Right forelimb (tissue), 1 donor: Measurements from ENCODE around the gene KDELR3.

Source experiments
- DNase-seq: peaks from one replicate; pipeline ENCODE4 v3.0.0-alpha.2; 2018

KDELR3 gene

GRCh38 chr22:38467904-38468442 is at the start of gene KDELR3:
TSS of gene KDELR3 (plus strand) at chr22:38468096. CDS start at chr22:38468234, 138 bp downstream.
- peak; percentile 81 for DNase-seq

GRCh38 chr22:38418589-38418988 is 49.3 kb upstream of the KDELR3 start:
- peak; percentile 37 for DNase-seq

GRCh38 chr22:38419121-38419857 is 48.6 kb upstream of the KDELR3 start:
- peak; percentile 30 for DNase-seq

- DNase-seq = peak; percentile 22
These were observed 48.1 kb upstream of the KDELR3 start for GRCh38 chr22:38419858-38420160.

GRCh38 chr22:38420734-38421133 is 47.2 kb upstream of the KDELR3 start:
- DNase-seq = no peak

GRCh38 chr22:38422611-38423511 is 45.0 kb upstream of the KDELR3 start:
- no peak for DNase-seq

- no peak for DNase-seq
These were observed 44.1 kb upstream of the KDELR3 start for GRCh38 chr22:38423512-38424503.

GRCh38 chr22:38424525-38425080 is 43.3 kb upstream of the KDELR3 start:
- no peak for DNase-seq

GRCh38 chr22:38426628-38427027 is 41.3 kb upstream of the KDELR3 start:
- no peak for DNase-seq

- no peak for DNase-seq
These were observed 40.4 kb upstream of the KDELR3 start for GRCh38 chr22:38427465-38427864.

GRCh38 chr22:38427940-38428339 is 40.0 kb upstream of the KDELR3 start:
- DNase-seq = no peak

GRCh38 chr22:38428714-38429113 is 39.2 kb upstream of the KDELR3 start:
- DNase-seq = no peak

- DNase-seq = no peak
These were observed 38.3 kb upstream of the KDELR3 start for GRCh38 chr22:38429499-38430068.

- DNase-seq = no peak
These were observed 36.5 kb upstream of the KDELR3 start for GRCh38 chr22:38431266-38432010.

- no peak for DNase-seq
These were observed 35.6 kb upstream of the KDELR3 start for GRCh38 chr22:38432264-38432663.

GRCh38 chr22:38433871-38434270 is 34.0 kb upstream of the KDELR3 start:
- no peak for DNase-seq

- no peak for DNase-seq
These were observed 32.9 kb upstream of the KDELR3 start for GRCh38 chr22:38435010-38435409.

GRCh38 chr22:38435965-38436364 is 31.9 kb upstream of the KDELR3 start:
- DNase-seq = no peak

- no peak for DNase-seq
These were observed 31.1 kb upstream of the KDELR3 start for GRCh38 chr22:38436629-38437395.

GRCh38 chr22:38437416-38437815 is 30.5 kb upstream of the KDELR3 start:
- no peak for DNase-seq
